ENCODE measurements around the gene HEBP1. TPM values are rescaled to one million over a fixed set of nuclear protein-coding genes. Genes with fewer than 3 reads are reported as not detected.
A peak's percentile ranks its signal among the peaks of the same experiment; 100 is the strongest.

Gene HEBP1
- polyA plus RNA-seq, 3 donors from 2014 or later: 21.8 to 24.6 (median 24.3) TPM

- Mint-ChIP-seq H3K4me1 (no peaks in the 10 kb centered on the region), H3K36me3 (peaks cover 27 to 48% (median 43%) of the 10 kb centered on the region in 3 donors), H3K27me3 (ENCODE audit: low read depth in 3 of 3) (no peaks in the 10 kb centered on the region), H3K9me3 (peaks cover 3 to 11% (median 6%) of the 10 kb centered on the region in 6 donors), H3K27ac (no peak overlapping the region), H3K4me3 (no peak overlapping the region)
- no peak for DNase-seq
These were observed 24.6 kb downstream of the HEBP1 start for GRCh38 chr12:12975322-12976077.

GRCh38 chr12:12974211-12974610 is 25.9 kb downstream of the HEBP1 start:
- DNase-seq: no peak
- Mint-ChIP-seq H3K36me3 (peaks cover 27 to 51% (median 43%) of the 10 kb centered on the region in 3 donors), H3K27me3 (ENCODE audit: low read depth in 3 of 3) (no peaks in the 10 kb centered on the region), H3K4me3 (no peak overlapping the region), H3K4me1 (no peaks in the 10 kb centered on the region), H3K9me3 (peaks cover 3 to 11% (median 6%) of the 10 kb centered on the region in 6 donors), H3K27ac (no peak overlapping the region)

GRCh38 chr12:12973019-12973418 is 27.0 kb downstream of the HEBP1 start:
- Mint-ChIP-seq H3K36me3 (peaks cover 27 to 51% (median 47%) of the 10 kb centered on the region in 3 donors), H3K27me3 (ENCODE audit: low read depth in 3 of 3) (no peaks in the 10 kb centered on the region), H3K4me1 (no peaks in the 10 kb centered on the region), H3K4me3 (no peak overlapping the region), H3K9me3 (peaks cover 3 to 11% (median 6%) of the 10 kb centered on the region in 6 donors), H3K27ac (no peak overlapping the region)
- no peak for DNase-seq

- peaks cover 3 to 8% (median 7%) of the 10 kb centered on the region in 3 donors for H3K36me3 Mint-ChIP-seq
- H3K27ac Mint-ChIP-seq: no peak overlapping the region
- DNase-seq: no peak
- peaks cover 10 to 11% of the 10 kb centered on the region in 2 donors for H3K4me1 Mint-ChIP-seq
- H3K9me3 Mint-ChIP-seq: no peaks in the 10 kb centered on the region
- peaks cover 0 to 2% (median 2%) of the 10 kb centered on the region in 3 donors for H3K27me3 Mint-ChIP-seq (ENCODE audit: low read depth in 3 of 3)
- H3K4me3 Mint-ChIP-seq: no peak overlapping the region
These were observed 34.2 kb downstream of the HEBP1 start for GRCh38 chr12:12965836-12966235.

GRCh38 chr12:12964255-12964654 is 35.8 kb downstream of the HEBP1 start:
- Mint-ChIP-seq H3K27me3 (ENCODE audit: low read depth in 3 of 3) (peaks cover 0 to 2% (median 2%) of the 10 kb centered on the region in 3 donors), H3K27ac (no peak overlapping the region), H3K9me3 (no peaks in the 10 kb centered on the region), H3K4me1 (peaks cover 10 to 11% of the 10 kb centered on the region in 2 donors), H3K4me3 (peak overlapping the region in 2 of 5 donors; percentile 9 to 33), H3K36me3 (peaks cover 0 to 8% (median 7%) of the 10 kb centered on the region in 3 donors)
- peak in 1 of 3 donors; percentile 5 for DNase-seq

GRCh38 chr12:12960639-12961209 is 39.3 kb downstream of the HEBP1 start:
- Mint-ChIP-seq H3K27me3 (ENCODE audit: low read depth in 3 of 3) (peaks cover 4 to 6% (median 4%) of the 10 kb centered on the region in 3 donors), H3K9me3 (peaks cover 0 to 1% (median 0%) of the 10 kb centered on the region in 6 donors), H3K36me3 (peaks cover 0 to 3% (median 0%) of the 10 kb centered on the region in 3 donors), H3K4me3 (no peak overlapping the region), H3K4me1 (peaks cover 10 to 11% of the 10 kb centered on the region in 2 donors), H3K27ac (no peak overlapping the region)
- no peak for DNase-seq

GRCh38 chr12:12958886-12959285 is 41.2 kb downstream of the HEBP1 start:
- Mint-ChIP-seq H3K27me3 (ENCODE audit: low read depth in 3 of 3) (peaks cover 4 to 5% (median 4%) of the 10 kb centered on the region in 3 donors), H3K4me1 (peaks cover 1 to 2% of the 10 kb centered on the region in 2 donors), H3K9me3 (peaks cover 0 to 1% (median 0%) of the 10 kb centered on the region in 6 donors), H3K27ac (no peak overlapping the region), H3K36me3 (peaks cover 0 to 3% (median 0%) of the 10 kb centered on the region in 3 donors), H3K4me3 (no peak overlapping the region)
- DNase-seq: no peak

GRCh38 chr12:12954878-12955625 is 45.0 kb downstream of the HEBP1 start:
- no peaks in the 10 kb centered on the region for H3K36me3 Mint-ChIP-seq
- H3K27ac Mint-ChIP-seq: no peak overlapping the region
- peaks cover 0 to 1% (median 0%) of the 10 kb centered on the region in 6 donors for H3K9me3 Mint-ChIP-seq
- no peaks in the 10 kb centered on the region for H3K4me1 Mint-ChIP-seq
- H3K27me3 Mint-ChIP-seq (ENCODE audit: low read depth in 3 of 3): peaks cover 3 to 7% (median 5%) of the 10 kb centered on the region in 3 donors
- DNase-seq: no peak
- no peak overlapping the region for H3K4me3 Mint-ChIP-seq

GRCh38 chr12:12954356-12954755 is 45.7 kb downstream of the HEBP1 start:
- Mint-ChIP-seq H3K4me1 (no peaks in the 10 kb centered on the region), H3K27ac (no peak overlapping the region), H3K27me3 (ENCODE audit: low read depth in 3 of 3) (peaks cover 5 to 7% (median 5%) of the 10 kb centered on the region in 3 donors), H3K36me3 (no peaks in the 10 kb centered on the region), H3K9me3 (peaks cover 0 to 1% (median 0%) of the 10 kb centered on the region in 6 donors), H3K4me3 (no peak overlapping the region)
- DNase-seq: no peak

GRCh38 chr12:12952036-12952435 is 48.0 kb downstream of the HEBP1 start, which contains the start of gene GPRC5D:
Gene GPRC5D, minus strand, starts transcription at chr12:12952170. Its CDS starts 1,786 bp downstream, at chr12:12950384.
- Mint-ChIP-seq H3K9me3 (peaks cover 0 to 1% (median 0%) of the 10 kb centered on the region in 6 donors), H3K4me3 (no peak within 1 kb of the TSS), H3K27me3 (ENCODE audit: low read depth in 3 of 3) (peaks cover 3 to 8% (median 5%) of the 10 kb centered on the region in 3 donors), H3K27ac (no peak within 1 kb of the TSS), H3K36me3 (no peaks in the 10 kb centered on the region), H3K4me1 (no peaks in the 10 kb centered on the region)
- DNase-seq: no peak

GRCh38 chr12:12951504-12951903 is 48.6 kb downstream of the HEBP1 start:
- Mint-ChIP-seq H3K4me3 (no peak overlapping the region), H3K9me3 (peaks cover 0 to 1% (median 0%) of the 10 kb centered on the region in 6 donors)

GRCh38 chr12:12947902-12948301 is 52.2 kb downstream of the HEBP1 start:
- no peaks in the 10 kb centered on the region for H3K9me3 Mint-ChIP-seq
- no peaks in the 10 kb centered on the region for H3K36me3 Mint-ChIP-seq
- no peak for DNase-seq
- peaks cover 0 to 9% (median 7%) of the 10 kb centered on the region in 3 donors for H3K27me3 Mint-ChIP-seq (ENCODE audit: low read depth in 3 of 3)
- H3K27ac Mint-ChIP-seq: no peak overlapping the region
- H3K4me1 Mint-ChIP-seq: no peaks in the 10 kb centered on the region
- no peak overlapping the region for H3K4me3 Mint-ChIP-seq

More at GRCh38 chr12:12951504-12951903, 48.6 kb downstream of the HEBP1 start:
- no peaks in the 10 kb centered on the region for H3K36me3 Mint-ChIP-seq
- H3K27ac Mint-ChIP-seq: no peak overlapping the region
- peaks cover 3 to 8% (median 5%) of the 10 kb centered on the region in 3 donors for H3K27me3 Mint-ChIP-seq (ENCODE audit: low read depth in 3 of 3)
- DNase-seq: no peak
- H3K4me1 Mint-ChIP-seq: no peaks in the 10 kb centered on the region

GRCh38 chr12:12946686-12947355 is 53.2 kb downstream of the HEBP1 start:
- no peak overlapping the region for H3K27ac Mint-ChIP-seq
- H3K36me3 Mint-ChIP-seq: no peaks in the 10 kb centered on the region
- no peaks in the 10 kb centered on the region for H3K9me3 Mint-ChIP-seq
- no peak for DNase-seq
- no peak overlapping the region for H3K4me3 Mint-ChIP-seq
- peaks cover 0 to 10% (median 7%) of the 10 kb centered on the region in 3 donors for H3K27me3 Mint-ChIP-seq (ENCODE audit: low read depth in 3 of 3)
- no peaks in the 10 kb centered on the region for H3K4me1 Mint-ChIP-seq
